H7 (cell line): ENCODE results near the gene IL17F. TPM values are rescaled to one million over a fixed set of nuclear protein-coding genes. Genes with fewer than 3 reads are reported as not detected.

Experiments used
- DNase-seq: peaks from one replicate; pipeline ENCODE4 v3.0.0; 2012
- H3K27me3 ChIP-seq: 2 replicates; pipeline ENCODE4 v1.6.0; 2011; ENCODE audit warnings: mild to moderate bottlenecking, low read length; ENCODE audit not compliant: control insufficient read depth, insufficient read depth
- H3K36me3 ChIP-seq: replicated peaks from 2 replicates; pipeline ENCODE4 v1.5.1; 2011; ENCODE audit warnings: low read length; ENCODE audit not compliant: control insufficient read depth, insufficient read depth
- H3K4me3 ChIP-seq: 2 replicates; pipeline ENCODE4 v1.5.1; 2011; ENCODE audit warnings: low read depth, mild to moderate bottlenecking, control low read depth, low read length, moderate library complexity; ENCODE audit not compliant: insufficient read depth
- total RNA-seq: library from RNA; depleted of rRNA; stranded (reverse); fragments of >200 nt; shearing (Covaris generic); gene quantifications from 2 replicates; pipeline ENCODE4 v1.2.3, GENCODE V29; 2014; rRNA removed

The IL17F gene
- total RNA-seq: not detected in 2 replicates

DNA sequence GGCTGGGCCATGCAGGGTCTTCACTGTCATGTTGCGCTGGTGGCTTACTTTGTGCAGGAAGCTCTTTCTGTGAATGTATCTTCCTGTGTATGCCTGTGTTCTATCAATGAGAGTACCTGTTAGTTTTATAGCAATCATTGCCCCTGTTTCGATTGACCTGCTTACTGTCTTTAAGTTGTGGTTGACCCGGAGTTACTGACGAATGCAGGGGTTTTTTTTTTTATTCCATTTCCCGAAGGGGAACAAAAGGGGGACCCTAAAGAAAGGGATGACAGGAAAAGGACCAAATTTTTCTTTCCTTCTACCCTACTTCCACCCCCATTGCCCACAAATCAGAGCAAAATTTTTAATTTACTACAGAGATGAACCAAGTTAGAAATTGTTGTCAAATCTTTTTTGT lies at the start of gene IL17F:
Gene IL17F, minus strand, starts transcription at position 101 of the 400 bp plus-strand sequence. Its CDS starts 71 bp downstream, at position 30.
- no peak within 1 kb of the TSS for H3K4me3 ChIP-seq
- H3K36me3 ChIP-seq: no peaks in the 10 kb centered on the region
- no peak for DNase-seq
- no peaks in the 10 kb centered on the region for H3K27me3 ChIP-seq

GRCh38 chr6:52293067-52293466 lies 48.8 kb upstream of the IL17F start:
- H3K27me3 ChIP-seq: no peaks in the 10 kb centered on the region
- H3K36me3 ChIP-seq: no peaks in the 10 kb centered on the region
- H3K4me3 ChIP-seq: no peak overlapping the region
- DNase-seq: no peak

- Histone ChIP-seq H3K4me3 (no peak overlapping the region), H3K36me3 (no peaks in the 10 kb centered on the region), H3K27me3 (no peaks in the 10 kb centered on the region)
- DNase-seq: no peak
Observed at GRCh38 chr6:52288841-52289240, 44.5 kb upstream of the IL17F start.

DNA sequence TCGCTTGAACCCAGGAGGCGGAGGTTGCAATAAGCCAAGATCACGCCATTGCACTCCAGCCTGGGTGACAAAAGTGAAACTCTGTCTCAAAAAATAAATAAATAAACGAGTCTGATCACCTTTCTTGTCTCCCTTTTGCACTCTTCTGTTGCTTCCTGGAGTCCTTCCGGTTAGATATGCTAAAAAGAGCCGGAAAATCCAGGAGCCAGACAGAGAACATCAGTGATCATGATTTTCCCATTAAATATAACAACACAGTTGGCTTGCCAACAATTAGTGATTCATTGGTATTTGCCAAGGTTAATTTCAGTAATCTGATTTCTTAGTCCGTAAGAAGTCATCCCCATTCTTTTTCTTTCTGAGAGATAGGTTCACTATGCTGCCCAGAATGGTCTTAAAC lies 43.9 kb upstream of the IL17F start:
- Histone ChIP-seq H3K36me3 (no peaks in the 10 kb centered on the region), H3K27me3 (no peaks in the 10 kb centered on the region), H3K4me3 (no peak overlapping the region)
- no peak for DNase-seq

GRCh38 chr6:52286798-52287432 lies 42.6 kb upstream of the IL17F start:
- Histone ChIP-seq H3K27me3 (no peaks in the 10 kb centered on the region), H3K36me3 (peaks cover 10% of the 10 kb centered on the region), H3K4me3 (no peak overlapping the region)
- DNase-seq: peak; percentile 67

DNA sequence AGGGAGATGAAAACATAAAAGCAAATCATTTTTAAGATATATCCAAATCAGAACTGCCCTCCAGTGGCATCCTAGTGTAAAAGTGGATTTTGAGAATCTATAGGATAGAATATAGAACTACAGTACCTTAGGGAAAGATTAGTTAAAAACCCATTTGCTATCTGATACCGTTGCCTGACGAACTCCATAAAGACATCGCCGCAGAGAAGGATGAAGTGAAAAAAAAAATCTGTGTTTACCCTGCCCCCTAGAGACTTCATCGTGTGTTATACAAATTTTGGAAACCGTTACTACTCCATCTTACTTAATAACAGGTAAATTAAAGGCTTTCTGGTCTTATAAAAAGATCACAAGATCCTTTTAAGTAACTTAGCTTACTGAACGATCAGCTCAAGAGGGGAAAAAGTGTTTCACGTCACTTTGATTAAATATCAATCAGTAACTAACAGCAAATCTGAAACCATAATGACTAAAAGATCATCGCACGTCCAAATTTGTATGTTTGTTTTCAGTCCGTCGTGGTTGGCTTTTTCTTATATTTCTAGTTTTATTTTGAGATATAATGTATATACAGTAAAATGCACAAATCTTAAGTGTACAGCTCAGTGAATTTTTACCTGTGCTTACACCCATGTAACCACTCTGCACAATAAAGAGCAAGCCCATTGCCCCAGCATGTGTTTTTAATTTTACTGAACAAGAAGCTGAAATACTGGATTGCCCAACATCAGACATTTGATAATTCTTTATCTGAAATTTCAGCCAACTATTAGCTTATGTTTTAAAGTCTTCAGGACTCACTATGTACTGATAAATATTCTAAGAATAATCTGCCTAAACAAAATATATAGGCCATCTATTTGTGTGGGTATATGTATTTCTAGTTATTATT lies 41.1 kb upstream of the IL17F start:
- H3K4me3 ChIP-seq: peak overlapping the region; percentile 39
- DNase-seq: no peak

GRCh38 chr6:52284460-52285176 lies 40.3 kb upstream of the IL17F start, which contains the start of gene MCM3:
Gene MCM3 (minus strand): TSS chr6:52284742. CDS start chr6:52284674, 68 bp downstream.
- Histone ChIP-seq H3K4me3 (peak within 1 kb of the TSS; percentile 83), H3K36me3 (peaks cover 27% of the 10 kb centered on the region), H3K27me3 (no peaks in the 10 kb centered on the region)
- DNase-seq: peak; percentile 95

More for the DNA sequence above, 41.1 kb upstream of the IL17F start:
- Histone ChIP-seq H3K27me3 (no peaks in the 10 kb centered on the region), H3K36me3 (peaks cover 19% of the 10 kb centered on the region)

GRCh38 chr6:52284131-52284459 lies 39.8 kb upstream of the IL17F start:
- Histone ChIP-seq H3K36me3 (peaks cover 32% of the 10 kb centered on the region), H3K4me3 (peak overlapping the region; percentile 83), H3K27me3 (no peaks in the 10 kb centered on the region)
- peak; percentile 72 for DNase-seq

GRCh38 chr6:52283111-52283510 lies 38.8 kb upstream of the IL17F start:
- Histone ChIP-seq H3K27me3 (no peaks in the 10 kb centered on the region), H3K36me3 (peaks cover 38% of the 10 kb centered on the region), H3K4me3 (peak overlapping the region; percentile 83)
- no peak for DNase-seq

GRCh38 chr6:52276130-52276529 lies 31.8 kb upstream of the IL17F start:
- no peak for DNase-seq
- H3K36me3 ChIP-seq: peaks cover 58% of the 10 kb centered on the region
- no peak overlapping the region for H3K4me3 ChIP-seq
- H3K27me3 ChIP-seq: no peaks in the 10 kb centered on the region

DNA sequence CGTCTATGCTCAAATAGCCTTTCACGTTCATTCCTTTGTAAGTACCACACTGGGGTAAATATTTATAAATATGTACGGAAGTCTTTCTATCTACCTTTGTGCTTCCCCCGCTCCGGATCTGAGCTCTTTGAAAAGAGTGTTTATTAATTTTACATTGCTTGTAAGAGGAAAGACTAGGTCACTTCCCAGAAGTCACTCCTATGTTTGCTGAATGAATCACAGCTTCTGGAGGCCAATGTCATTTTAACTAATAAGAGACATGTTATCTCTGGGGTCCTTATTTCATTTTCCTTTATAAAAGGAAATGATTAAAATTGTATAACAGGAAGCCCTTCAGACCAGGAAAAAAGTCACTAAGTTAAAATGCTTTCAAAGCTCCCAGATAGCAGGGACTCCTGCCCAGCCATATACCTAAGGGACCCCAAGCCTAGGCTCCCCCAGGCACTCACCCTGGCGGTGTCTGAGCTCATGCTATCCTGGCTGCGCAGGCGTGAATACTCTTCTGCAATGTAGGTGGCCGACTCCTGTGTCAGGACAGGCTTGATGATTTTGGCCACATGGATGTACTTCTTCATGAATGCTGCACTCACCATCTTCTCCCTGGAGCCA lies 27.7 kb upstream of the IL17F start:
- H3K27me3 ChIP-seq: no peaks in the 10 kb centered on the region
- H3K36me3 ChIP-seq: peaks cover 55% of the 10 kb centered on the region
- DNase-seq: no peak
- no peak overlapping the region for H3K4me3 ChIP-seq

DNA sequence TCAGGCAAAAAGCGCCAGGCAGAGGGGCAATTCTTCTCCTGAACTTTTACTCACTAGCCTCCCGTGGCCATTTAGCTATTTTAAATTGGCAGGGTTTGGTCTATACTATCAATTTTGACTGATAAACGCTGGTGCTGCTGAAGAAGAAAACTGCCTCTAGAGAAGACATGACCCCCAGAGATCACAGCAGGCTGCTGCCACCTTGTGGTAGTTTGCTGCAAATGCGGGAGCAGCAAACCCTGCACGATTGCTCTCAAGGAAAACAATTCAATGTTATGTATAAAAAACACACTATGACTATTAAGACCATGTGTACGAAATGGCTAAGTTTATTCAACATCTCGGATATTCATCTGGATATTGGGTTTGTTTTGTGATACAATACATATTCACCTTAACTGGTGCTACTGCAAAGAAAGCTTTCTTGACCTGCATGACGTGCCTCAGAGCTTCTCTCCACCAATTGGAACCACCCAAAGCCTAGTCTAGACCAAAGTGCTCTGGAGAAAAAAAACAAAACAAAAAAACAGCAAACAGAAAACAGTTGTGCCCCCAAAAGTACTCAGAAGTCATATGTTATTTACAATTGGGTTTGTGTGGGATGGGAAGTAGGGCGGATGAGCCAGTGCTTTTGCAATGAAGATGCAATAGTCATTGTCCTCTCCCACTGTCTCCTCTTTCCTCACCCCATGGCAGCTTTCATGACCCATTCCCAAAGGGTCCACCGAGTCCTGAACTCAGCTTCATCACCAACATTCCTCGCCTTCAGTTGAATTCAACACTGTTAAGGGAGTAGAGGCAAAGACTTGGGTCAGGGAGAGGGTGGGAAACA lies 19.6 kb upstream of the IL17F start:
- DNase-seq: peak; percentile 66
- H3K4me3 ChIP-seq: no peak overlapping the region
- H3K36me3 ChIP-seq: peaks cover 48% of the 10 kb centered on the region
- H3K27me3 ChIP-seq: no peaks in the 10 kb centered on the region

DNA sequence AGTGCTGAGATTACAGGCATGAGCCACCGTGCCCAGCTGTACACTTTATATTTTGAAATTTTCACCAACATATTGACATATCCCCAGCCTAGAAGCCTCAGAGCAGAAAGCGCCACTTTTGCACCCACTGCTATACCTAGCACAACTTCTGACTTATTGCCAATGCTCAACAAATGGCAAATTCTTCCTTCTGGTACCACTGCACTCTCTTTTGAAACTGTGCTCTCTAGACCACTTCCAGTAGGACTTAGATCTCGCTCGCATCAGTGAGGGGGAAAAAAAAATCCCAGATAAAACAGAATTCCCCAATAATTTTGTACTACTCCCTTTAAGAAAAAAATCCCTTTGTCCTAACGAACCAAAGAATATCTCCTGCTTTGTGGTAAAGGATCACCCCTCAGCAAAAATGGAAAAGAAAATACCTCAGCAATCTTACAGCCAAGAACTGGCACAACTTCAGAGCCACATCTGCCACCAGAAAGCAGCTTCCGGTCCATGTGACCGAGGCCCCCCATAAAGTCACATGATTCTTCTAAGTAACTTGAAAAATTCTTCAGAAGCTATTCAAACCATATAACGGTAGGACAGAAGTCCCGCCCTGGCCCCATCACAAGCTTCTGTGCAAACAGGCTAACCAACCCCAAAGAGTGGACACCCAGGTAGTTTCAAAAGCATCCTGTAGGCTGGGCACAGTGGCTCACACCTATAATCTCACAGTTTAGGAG lies 18.5 kb upstream of the IL17F start:
- DNase-seq: no peak
- peaks cover 37% of the 10 kb centered on the region for H3K36me3 ChIP-seq
- H3K27me3 ChIP-seq: no peaks in the 10 kb centered on the region
- H3K4me3 ChIP-seq: no peak overlapping the region
